ENCODE data around the gene TRMT5. TPM values are rescaled to one million over a fixed set of nuclear protein-coding genes. Genes with fewer than 3 reads are reported as not detected.

The TRMT5 gene
- total and polyA plus RNA-seq, 10 of the 15 experiments (the other 5 are each of a cell fraction or from before 2014, with no cell fraction given) = 6.6 to 13.1 (median 9.4) TPM

DNA sequence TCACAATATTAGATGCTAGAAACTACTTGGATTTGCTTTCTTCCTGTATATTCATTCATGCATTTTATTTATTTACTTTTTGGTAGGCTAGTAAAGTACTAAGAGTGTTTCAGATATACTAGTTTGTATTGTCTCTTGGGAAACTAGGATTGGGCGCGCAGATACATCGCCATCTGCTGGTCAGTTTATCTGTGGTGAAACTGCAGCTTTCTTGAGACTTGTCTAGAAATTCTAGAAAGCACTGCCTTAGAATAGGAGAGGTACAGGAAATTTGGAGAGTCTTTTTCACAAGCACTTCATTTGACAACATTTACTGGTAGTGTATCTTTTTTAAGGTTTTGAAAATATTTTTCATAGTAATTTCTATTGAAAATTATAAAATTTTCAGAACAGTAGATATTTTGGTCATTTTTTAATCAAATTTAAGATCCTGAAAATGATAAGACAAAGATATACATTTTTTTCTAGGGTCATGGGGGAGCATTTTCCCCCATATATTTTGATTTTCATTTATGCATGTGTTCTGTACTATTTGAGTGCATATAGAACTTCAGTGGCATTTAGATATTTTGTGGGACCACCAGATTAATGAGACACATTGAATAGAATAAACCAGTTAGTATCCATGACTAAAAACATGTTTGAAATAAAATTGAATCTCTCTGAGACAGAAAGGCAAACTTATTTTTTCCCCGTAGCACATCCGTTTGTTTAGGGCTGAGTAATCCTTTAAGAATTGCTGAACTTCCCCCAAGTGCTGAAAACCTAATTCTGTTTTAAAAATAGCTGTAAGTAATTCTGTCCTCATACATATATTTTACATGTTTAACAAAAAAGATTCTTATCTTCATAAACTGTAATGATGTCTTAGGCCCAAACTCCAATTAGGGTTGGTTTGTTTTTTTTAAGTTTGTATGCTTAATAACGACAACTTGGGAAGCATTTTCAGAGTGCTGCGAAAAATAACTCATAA, 44.7 kb upstream of the TRMT5 start (continued):
- no peak for TF ChIP-seq TAF1 (IDR thresholded peaks at IDR 0.05; ENCODE audit: borderline replicate concordance, low read depth, low read length)
- TF ChIP-seq TARDBP (IDR thresholded peaks at IDR 0.05; ENCODE audit: borderline replicate concordance) = no peak
- no peak for TF ChIP-seq LARP7 (IDR thresholded peaks at IDR 0.05)
- TF ChIP-seq YY1 (IDR thresholded peaks at IDR 0.05; ENCODE audit: low read depth, low read length) = 0 out of 2 replicates have a peak, but pooled peaks have one; percentile 35
- TF ChIP-seq, protein P1, sequence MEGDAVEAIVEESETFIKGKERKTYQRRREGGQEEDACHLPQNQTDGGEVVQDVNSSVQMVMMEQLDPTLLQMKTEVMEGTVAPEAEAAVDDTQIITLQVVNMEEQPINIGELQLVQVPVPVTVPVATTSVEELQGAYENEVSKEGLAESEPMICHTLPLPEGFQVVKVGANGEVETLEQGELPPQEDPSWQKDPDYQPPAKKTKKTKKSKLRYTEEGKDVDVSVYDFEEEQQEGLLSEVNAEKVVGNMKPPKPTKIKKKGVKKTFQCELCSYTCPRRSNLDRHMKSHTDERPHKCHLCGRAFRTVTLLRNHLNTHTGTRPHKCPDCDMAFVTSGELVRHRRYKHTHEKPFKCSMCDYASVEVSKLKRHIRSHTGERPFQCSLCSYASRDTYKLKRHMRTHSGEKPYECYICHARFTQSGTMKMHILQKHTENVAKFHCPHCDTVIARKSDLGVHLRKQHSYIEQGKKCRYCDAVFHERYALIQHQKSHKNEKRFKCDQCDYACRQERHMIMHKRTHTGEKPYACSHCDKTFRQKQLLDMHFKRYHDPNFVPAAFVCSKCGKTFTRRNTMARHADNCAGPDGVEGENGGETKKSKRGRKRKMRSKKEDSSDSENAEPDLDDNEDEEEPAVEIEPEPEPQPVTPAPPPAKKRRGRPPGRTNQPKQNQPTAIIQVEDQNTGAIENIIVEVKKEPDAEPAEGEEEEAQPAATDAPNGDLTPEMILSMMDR (IDR thresholded peaks at IDR 0.05 in 2 of 3, conservative IDR thresholded peaks at IDR 0.05 in 1 of 3; ENCODE audit: control insufficient read depth in 2 of 3, extremely low read depth in 1 of 3, insufficient read depth in 1 of 3, low read depth in 3 of 3, low read length in 3 of 3) = peak; percentile 70 to 85 (median 79)
- TF ChIP-seq, protein P2, sequence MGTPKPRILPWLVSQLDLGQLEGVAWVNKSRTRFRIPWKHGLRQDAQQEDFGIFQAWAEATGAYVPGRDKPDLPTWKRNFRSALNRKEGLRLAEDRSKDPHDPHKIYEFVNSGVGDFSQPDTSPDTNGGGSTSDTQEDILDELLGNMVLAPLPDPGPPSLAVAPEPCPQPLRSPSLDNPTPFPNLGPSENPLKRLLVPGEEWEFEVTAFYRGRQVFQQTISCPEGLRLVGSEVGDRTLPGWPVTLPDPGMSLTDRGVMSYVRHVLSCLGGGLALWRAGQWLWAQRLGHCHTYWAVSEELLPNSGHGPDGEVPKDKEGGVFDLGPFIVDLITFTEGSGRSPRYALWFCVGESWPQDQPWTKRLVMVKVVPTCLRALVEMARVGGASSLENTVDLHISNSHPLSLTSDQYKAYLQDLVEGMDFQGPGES (IDR thresholded peaks at IDR 0.05) = no peak
- TF ChIP-seq RAD21 (IDR thresholded peaks at IDR 0.05; ENCODE audit: insufficient read depth, low read depth, low read length) = peak; percentile 92
- TF ChIP-seq CBFB (IDR thresholded peaks at IDR 0.05; ENCODE audit: low read depth) = no peak
- TF ChIP-seq, protein P3, sequence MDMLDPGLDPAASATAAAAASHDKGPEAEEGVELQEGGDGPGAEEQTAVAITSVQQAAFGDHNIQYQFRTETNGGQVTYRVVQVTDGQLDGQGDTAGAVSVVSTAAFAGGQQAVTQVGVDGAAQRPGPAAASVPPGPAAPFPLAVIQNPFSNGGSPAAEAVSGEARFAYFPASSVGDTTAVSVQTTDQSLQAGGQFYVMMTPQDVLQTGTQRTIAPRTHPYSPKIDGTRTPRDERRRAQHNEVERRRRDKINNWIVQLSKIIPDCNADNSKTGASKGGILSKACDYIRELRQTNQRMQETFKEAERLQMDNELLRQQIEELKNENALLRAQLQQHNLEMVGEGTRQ (IDR thresholded peaks at IDR 0.05; ENCODE audit: borderline replicate concordance, low read depth, low read length) = no peak
- no peak for TF ChIP-seq EP300 (IDR thresholded peaks at IDR 0.05; ENCODE audit: borderline replicate concordance in 1 of 2, control insufficient read depth in 1 of 2, low read depth in 2 of 2, low read length in 2 of 2)
- TF ChIP-seq MEF2B (IDR thresholded peaks at IDR 0.05; ENCODE audit: partially characterized antibody, poor library complexity, severe bottlenecking) = peak; percentile 50
- TF ChIP-seq BMI1 (IDR thresholded peaks at IDR 0.05; ENCODE audit: borderline replicate concordance) = no peak
- no peak for TF ChIP-seq NFXL1 (IDR thresholded peaks at IDR 0.05; ENCODE audit: borderline replicate concordance)
- no peak for TF ChIP-seq ZNF622 (IDR thresholded peaks at IDR 0.05)
- no peak for TF ChIP-seq KAT2A (conservative IDR thresholded peaks at IDR 0.05; ENCODE audit: control insufficient read depth, low read depth, low read length)
- TF ChIP-seq CHD2 (IDR thresholded peaks at IDR 0.05; ENCODE audit: borderline replicate concordance, low read depth, low read length) = no peak
- TF ChIP-seq SREBF1 (IDR thresholded peaks at IDR 0.05; ENCODE audit: low read length) = no peak
- TF ChIP-seq RBBP5 (conservative IDR thresholded peaks at IDR 0.05) = no peak
- no peak for TF ChIP-seq PML (IDR thresholded peaks at IDR 0.05; ENCODE audit: low read length)
- TF ChIP-seq, protein P4, sequence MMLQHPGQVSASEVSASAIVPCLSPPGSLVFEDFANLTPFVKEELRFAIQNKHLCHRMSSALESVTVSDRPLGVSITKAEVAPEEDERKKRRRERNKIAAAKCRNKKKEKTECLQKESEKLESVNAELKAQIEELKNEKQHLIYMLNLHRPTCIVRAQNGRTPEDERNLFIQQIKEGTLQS (IDR thresholded peaks at IDR 0.05; ENCODE audit: borderline replicate concordance, extremely low read depth, low read depth, low read length) = no peak
- no peak for TF ChIP-seq ZSCAN29 (IDR thresholded peaks at IDR 0.05)
- TF ChIP-seq JUNB (IDR thresholded peaks at IDR 0.05) = no peak
- TF ChIP-seq SUZ12 (IDR thresholded peaks at IDR 0.05; ENCODE audit: unreplicated experiment) = no peak
- no peak for TF ChIP-seq EGR1 (IDR thresholded peaks at IDR 0.05; ENCODE audit: borderline replicate concordance in 1 of 2, low read depth in 2 of 2, low read length in 2 of 2)

All from GM12878 (cell line).